ENCODE measurements around the gene DNAH8. TPM values are rescaled to one million over a fixed set of nuclear protein-coding genes. Genes with fewer than 3 reads are reported as not detected.

DNAH8 gene
- polyA plus RNA-seq, 3 donors, result not detected

DNA sequence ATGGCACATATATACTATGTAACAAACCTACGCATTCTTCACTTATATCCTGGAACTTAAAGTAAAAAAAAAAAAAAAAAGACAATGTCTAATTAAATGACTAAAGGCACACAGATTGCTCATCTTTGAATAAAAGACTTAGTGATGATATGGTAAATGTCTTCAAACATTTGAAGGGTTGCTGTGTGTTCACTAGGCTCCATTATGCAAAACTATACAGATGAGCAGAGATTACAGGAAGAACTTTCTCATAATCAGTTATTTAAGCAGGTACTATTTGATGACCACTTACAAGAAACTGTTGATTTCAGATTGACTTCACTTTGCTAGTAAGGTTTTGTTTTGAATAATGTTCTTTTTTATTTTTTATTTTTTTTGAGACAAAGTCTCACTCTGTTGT, 34.4 kb downstream of the DNAH8 start:
- Histone ChIP-seq H3K4me2 (replicated peaks; ENCODE audit: extremely low read depth, low read length, poor library complexity, severe bottlenecking) (no peak overlapping the region), H3K36me3 (replicated peaks in 1 of 2; ENCODE audit: control insufficient read depth in 1 of 2, insufficient read depth in 2 of 2, low read length in 2 of 2) (no peaks in the 10 kb centered on the region), H3K4me1 (ENCODE audit: control insufficient read depth in 1 of 2, insufficient read depth in 2 of 2, low read length in 2 of 2) (no peaks in the 10 kb centered on the region), H2AFZ (ENCODE audit: insufficient read depth, low read depth, low read length, poor library complexity, severe bottlenecking) (no peak overlapping the region), H3K9ac (ENCODE audit: insufficient read depth, low read length, poor library complexity, severe bottlenecking) (no peak overlapping the region), H3K79me2 (ENCODE audit: insufficient read depth, low read length) (no peaks in the 10 kb centered on the region), H4K20me1 (ENCODE audit: insufficient read depth, low read length) (no peaks in the 10 kb centered on the region), H3K4me3 (replicated peaks in 1 of 3; ENCODE audit: low read depth in 2 of 3, low read length in 3 of 3) (no peak overlapping the region), H3K9me3 (replicated peaks in 1 of 2; ENCODE audit: control insufficient read depth in 1 of 2, insufficient read depth in 1 of 2, low read length in 2 of 2) (no peaks in the 10 kb centered on the region), H3K27me3 (ENCODE audit: control insufficient read depth in 2 of 2, insufficient read depth in 2 of 2, low read length in 2 of 2) (no peaks in the 10 kb centered on the region), H3K27ac (ENCODE audit: low read depth in 1 of 2, low read length in 2 of 2) (no peak overlapping the region)
- peaks cover 2 to 4% (median 3%) of the 10 kb centered on the region in 3 donors for H3K27me3 Mint-ChIP-seq (ENCODE audit: low read depth in 3 of 3)
- H3K9me3 Mint-ChIP-seq, result peaks cover 0 to 2% (median 0%) of the 10 kb centered on the region in 7 donors
- H3K4me3 Mint-ChIP-seq, result no peak overlapping the region
- no peak overlapping the region for H3K27ac Mint-ChIP-seq
- intact Hi-C loops (cut with micrococcal nuclease), result no loop called here
- no CpG with 5 or more reads among the region's 1 CpG for WGBS (ENCODE audit: insufficient coverage)
- H3K4me1 Mint-ChIP-seq, result no peaks in the 10 kb centered on the region
- TF ChIP-seq, protein P1, sequence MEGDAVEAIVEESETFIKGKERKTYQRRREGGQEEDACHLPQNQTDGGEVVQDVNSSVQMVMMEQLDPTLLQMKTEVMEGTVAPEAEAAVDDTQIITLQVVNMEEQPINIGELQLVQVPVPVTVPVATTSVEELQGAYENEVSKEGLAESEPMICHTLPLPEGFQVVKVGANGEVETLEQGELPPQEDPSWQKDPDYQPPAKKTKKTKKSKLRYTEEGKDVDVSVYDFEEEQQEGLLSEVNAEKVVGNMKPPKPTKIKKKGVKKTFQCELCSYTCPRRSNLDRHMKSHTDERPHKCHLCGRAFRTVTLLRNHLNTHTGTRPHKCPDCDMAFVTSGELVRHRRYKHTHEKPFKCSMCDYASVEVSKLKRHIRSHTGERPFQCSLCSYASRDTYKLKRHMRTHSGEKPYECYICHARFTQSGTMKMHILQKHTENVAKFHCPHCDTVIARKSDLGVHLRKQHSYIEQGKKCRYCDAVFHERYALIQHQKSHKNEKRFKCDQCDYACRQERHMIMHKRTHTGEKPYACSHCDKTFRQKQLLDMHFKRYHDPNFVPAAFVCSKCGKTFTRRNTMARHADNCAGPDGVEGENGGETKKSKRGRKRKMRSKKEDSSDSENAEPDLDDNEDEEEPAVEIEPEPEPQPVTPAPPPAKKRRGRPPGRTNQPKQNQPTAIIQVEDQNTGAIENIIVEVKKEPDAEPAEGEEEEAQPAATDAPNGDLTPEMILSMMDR (IDR thresholded peaks at IDR 0.05), result no peak
- no peak for DNase-seq
- no peaks in the 10 kb centered on the region for H3K36me3 Mint-ChIP-seq

DNA sequence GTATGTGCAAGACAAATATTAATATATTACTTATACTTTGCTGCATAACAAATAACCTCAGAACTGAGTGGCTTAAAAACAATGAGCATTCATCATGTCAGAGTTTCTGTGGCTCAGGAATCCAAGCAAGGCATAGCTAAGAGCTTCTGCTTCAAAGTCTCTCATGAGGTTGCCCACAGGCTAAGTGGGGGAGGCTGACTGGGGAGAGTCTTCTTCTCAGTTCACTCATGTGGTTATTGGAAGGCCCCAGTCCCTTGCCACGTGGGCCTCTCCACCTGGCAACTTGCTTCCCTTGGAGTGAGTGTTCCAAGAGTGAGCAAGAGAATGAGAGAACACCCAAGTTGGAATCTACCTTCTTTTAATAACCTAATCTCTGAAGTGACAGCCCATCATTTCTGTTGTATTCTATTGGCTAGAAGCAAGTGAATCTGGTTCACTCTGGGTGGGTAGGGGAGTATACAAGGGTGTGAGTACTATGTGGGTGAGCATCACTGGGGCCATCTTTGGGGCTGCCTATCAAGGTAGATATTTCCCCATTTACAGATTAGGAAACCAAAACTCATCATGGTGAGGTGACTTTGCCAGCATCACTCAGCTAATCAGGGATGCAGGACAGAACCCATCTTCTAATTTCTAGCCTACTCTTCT, 36.0 kb downstream of the DNAH8 start:
- Mint-ChIP-seq H3K27me3 (ENCODE audit: low read depth in 3 of 3) (peaks cover 0 to 4% (median 3%) of the 10 kb centered on the region in 3 donors), H3K4me3 (no peak overlapping the region), H3K27ac (no peak overlapping the region), H3K36me3 (no peaks in the 10 kb centered on the region), H3K9me3 (peaks cover 0 to 2% (median 0%) of the 10 kb centered on the region in 7 donors), H3K4me1 (no peaks in the 10 kb centered on the region)
- TF ChIP-seq, protein P1 (IDR thresholded peaks at IDR 0.05), result no peak
- H3K79me2 ChIP-seq (ENCODE audit: insufficient read depth, low read length), result no peaks in the 10 kb centered on the region
- intact Hi-C loops (cut with micrococcal nuclease), result no loop called here
- no peak overlapping the region for H3K4me2 ChIP-seq (replicated peaks; ENCODE audit: extremely low read depth, low read length, poor library complexity, severe bottlenecking)
- H3K9me3 ChIP-seq (replicated peaks in 1 of 2; ENCODE audit: control insufficient read depth in 1 of 2, insufficient read depth in 1 of 2, low read length in 2 of 2), result no peaks in the 10 kb centered on the region
- no peak overlapping the region for H2AFZ ChIP-seq (ENCODE audit: insufficient read depth, low read depth, low read length, poor library complexity, severe bottlenecking)
- H4K20me1 ChIP-seq (ENCODE audit: insufficient read depth, low read length), result no peaks in the 10 kb centered on the region
- no CpG with 5 or more reads among the region's 1 CpG for WGBS (ENCODE audit: insufficient coverage)
- H3K36me3 ChIP-seq (replicated peaks in 1 of 2; ENCODE audit: control insufficient read depth in 1 of 2, insufficient read depth in 2 of 2, low read length in 2 of 2), result no peaks in the 10 kb centered on the region
- H3K9ac ChIP-seq (ENCODE audit: insufficient read depth, low read length, poor library complexity, severe bottlenecking), result no peak overlapping the region
- no peak overlapping the region for H3K27ac ChIP-seq (ENCODE audit: low read depth in 1 of 2, low read length in 2 of 2)
- no peak overlapping the region for H3K4me3 ChIP-seq (replicated peaks in 1 of 3; ENCODE audit: low read depth in 2 of 3, low read length in 3 of 3)
- DNase-seq, result no peak
- H3K27me3 ChIP-seq (ENCODE audit: control insufficient read depth in 2 of 2, insufficient read depth in 2 of 2, low read length in 2 of 2), result no peaks in the 10 kb centered on the region
- H3K4me1 ChIP-seq (ENCODE audit: control insufficient read depth in 1 of 2, insufficient read depth in 2 of 2, low read length in 2 of 2), result no peaks in the 10 kb centered on the region

Data from CD14-positive monocyte (primary cell).